Thyroid gland (tissue), 4 donors: ENCODE data around the gene RIPK4.

Experiments
- POLR2A ChIP-seq, 2 donors: fragments of 450-650 bp; IDR thresholded peaks; one replicate each; pipeline ENCODE4 v1.6.1; 2017; ENCODE audit warnings: antibody characterized with exemption in 2 of 2, mild to moderate bottlenecking in 2 of 2, moderate library complexity in 1 of 2
- TF ChIP-seq, protein P1 (sequence below), 6 experiments: fragments of 200-600 bp in 3 of 6; fragments of 450-650 bp in 3 of 6; sonication (generic) in 3 of 6; IDR thresholded peaks; one replicate each; pipeline ENCODE4 v1.5.1; 2016 to 2019; ENCODE audit warnings: antibody characterized with exemption in 6 of 6, mild to moderate bottlenecking in 2 of 6, inconsistent platforms in 1 of 6, moderate library complexity in 1 of 6

DNA sequence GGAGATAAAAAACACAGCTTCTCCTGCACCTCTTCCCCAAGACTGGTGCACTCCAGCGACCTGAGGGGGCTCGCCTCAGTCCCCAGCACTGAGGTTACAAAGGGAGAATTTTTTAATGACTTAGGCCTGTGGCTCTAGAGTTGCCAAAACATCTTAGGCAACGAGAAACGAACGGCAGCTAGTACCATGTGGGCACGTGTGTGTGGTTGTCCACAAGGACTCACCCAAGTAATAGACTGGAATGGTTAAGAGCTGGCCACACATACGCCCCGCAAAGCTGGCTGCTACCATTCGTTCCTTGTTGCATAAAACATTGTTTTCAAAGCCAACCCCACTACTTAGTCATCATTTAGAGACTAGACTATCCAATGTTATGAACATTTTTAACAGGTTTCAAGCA lies 26.9 kb downstream of the RIPK4 start:
- TF ChIP-seq, protein P1, sequence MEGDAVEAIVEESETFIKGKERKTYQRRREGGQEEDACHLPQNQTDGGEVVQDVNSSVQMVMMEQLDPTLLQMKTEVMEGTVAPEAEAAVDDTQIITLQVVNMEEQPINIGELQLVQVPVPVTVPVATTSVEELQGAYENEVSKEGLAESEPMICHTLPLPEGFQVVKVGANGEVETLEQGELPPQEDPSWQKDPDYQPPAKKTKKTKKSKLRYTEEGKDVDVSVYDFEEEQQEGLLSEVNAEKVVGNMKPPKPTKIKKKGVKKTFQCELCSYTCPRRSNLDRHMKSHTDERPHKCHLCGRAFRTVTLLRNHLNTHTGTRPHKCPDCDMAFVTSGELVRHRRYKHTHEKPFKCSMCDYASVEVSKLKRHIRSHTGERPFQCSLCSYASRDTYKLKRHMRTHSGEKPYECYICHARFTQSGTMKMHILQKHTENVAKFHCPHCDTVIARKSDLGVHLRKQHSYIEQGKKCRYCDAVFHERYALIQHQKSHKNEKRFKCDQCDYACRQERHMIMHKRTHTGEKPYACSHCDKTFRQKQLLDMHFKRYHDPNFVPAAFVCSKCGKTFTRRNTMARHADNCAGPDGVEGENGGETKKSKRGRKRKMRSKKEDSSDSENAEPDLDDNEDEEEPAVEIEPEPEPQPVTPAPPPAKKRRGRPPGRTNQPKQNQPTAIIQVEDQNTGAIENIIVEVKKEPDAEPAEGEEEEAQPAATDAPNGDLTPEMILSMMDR (IDR thresholded peaks at IDR 0.05): no peak
- no peak for TF ChIP-seq POLR2A (IDR thresholded peaks at IDR 0.05)
